ENCODE measurements around the gene DNALI1. TPM values are rescaled to one million over a fixed set of nuclear protein-coding genes. Genes with fewer than 3 reads are reported as not detected.
"Not testable (repeated sequence)": the region's sequence is repeated elsewhere in the genome, so short reads cannot be mapped to it uniquely, and the experiment has no call there.

DNALI1 gene
- total RNA-seq, 2 experiments from 2014 or later = not detected

DNA sequence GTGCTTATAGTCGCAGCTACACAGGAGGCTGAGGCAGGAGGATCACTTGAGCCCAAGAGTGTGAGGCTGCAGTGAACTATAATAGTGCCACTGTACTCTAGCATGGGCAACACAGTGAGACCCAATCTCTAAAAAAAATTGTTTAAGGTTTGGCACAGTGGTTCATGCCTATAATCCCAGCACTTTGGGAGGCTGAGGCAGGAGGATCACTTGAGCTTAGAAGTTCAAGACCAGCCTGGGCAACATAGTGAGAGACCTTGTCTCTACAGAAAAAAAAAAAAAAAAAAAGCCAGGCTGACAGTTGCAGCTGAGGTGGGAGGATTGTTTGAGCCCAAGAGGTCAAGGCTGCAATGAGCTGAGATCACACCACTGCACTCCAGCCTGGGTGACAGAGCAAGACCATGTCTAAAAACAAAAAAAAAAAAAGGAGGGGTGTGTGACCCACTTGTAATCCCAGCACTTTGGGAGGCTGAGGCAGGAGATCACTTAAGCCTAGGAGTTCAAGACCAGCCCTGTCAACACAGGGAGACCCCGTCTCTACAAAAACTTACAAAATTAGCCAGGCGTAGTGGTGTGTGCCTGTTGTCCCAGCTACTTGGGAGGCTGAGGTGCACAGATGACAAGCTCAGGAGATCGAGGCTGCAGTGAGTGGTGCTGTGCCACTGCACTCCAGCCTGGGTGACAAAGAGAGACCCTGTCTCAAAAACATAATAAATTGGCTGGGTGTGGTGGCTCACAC lies 24.2 kb upstream of the DNALI1 start:
- H3K36me3 Mint-ChIP-seq (ENCODE audit: low read depth) = peaks cover 30% of the 10 kb centered on the region
- ATAC-seq; H3K4me1 Mint-ChIP-seq (ENCODE audit: low read depth); DNase-seq; H3K9me3 Mint-ChIP-seq (ENCODE audit: insufficient read depth); POLR2A ChIA-PET; H3K4me3 Mint-ChIP-seq; H3K27ac Mint-ChIP-seq; H3K27me3 Mint-ChIP-seq (ENCODE audit: low read depth): not testable (repeated sequence)
- CTCF ChIA-PET = interaction anchor here (0.7 kb wide), 1 partner anchor 900 kb away, joined by 3 read pairs; no protein-coding TSS in a partner anchor

DNA sequence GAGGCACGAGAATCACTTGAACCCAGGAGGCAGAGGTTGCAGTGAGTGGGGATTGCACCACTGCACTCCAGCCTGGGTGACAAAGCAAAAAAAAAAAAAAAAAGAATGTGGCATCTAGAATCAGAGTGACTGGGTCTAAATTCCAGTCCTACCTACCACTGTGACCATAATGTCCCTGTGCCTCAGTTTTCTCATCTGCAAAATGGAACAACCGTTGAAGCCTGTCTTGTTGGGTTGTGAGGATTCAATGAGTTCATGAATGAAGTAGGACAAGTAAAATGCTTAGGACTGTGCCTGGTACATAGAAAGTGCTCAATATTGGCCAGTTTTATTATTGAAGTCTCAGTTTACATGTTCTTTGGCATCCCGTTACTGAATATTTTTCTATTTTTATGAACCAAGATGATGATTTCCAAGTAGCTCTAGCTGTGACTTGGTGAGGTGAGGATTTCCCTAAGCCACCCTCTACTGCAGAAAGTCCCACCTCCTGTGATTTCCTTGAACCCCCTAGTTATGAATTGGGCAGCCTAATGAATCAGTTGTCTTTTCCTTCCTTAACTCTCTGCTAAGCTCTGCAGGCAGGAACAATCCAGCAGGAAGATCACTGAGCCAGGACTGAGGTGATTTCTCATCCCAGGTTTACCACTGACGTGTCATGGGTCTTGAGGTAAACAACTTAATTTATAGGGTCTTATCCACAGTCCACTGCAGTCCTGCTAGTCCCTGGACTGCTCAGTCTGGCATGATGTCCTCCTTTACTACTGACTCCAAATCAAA lies 23.2 kb upstream of the DNALI1 start:
- ATAC-seq (no peak), DNase-seq (no peak)
- H3K27me3 Mint-ChIP-seq (ENCODE audit: low read depth) = no peaks in the 10 kb centered on the region
- H3K4me3 Mint-ChIP-seq = no peak overlapping the region
- POLR2A ChIA-PET = no interaction called here
- H3K4me1 Mint-ChIP-seq (ENCODE audit: low read depth) = peaks cover 7% of the 10 kb centered on the region
- peaks cover 35% of the 10 kb centered on the region for H3K36me3 Mint-ChIP-seq (ENCODE audit: low read depth)
- CTCF ChIA-PET = interaction anchor here (1.5 kb wide), 1 partner anchor 19 kb away, joined by 5 read pairs; the partner anchor contains the start of gene MEAF6
- H3K27ac Mint-ChIP-seq = no peak overlapping the region
- H3K9me3 Mint-ChIP-seq (ENCODE audit: insufficient read depth) = no peaks in the 10 kb centered on the region

DNA sequence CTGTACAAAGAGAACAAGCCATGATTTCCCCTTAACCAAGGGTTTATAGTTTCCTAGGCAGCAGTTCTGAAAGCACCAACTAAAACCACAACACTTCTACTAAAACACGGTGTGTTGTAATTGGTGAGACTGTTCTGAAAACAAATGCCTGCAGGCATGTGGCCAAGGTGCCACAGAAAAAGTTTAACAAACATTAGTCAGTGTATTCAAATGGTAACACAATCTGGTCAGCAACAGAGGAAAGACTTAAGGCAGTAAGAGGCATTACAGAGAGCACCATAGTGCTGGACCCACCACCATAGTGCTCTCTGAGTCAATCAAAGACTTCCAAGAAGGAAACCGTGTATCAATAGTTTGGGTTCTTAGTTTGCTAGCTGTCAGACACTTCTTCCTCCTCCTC lies 19.4 kb upstream of the DNALI1 start:
- H3K4me3 Mint-ChIP-seq = no peak overlapping the region
- DNase-seq (no peak), ATAC-seq (peak; percentile 23)
- peaks cover 7% of the 10 kb centered on the region for H3K4me1 Mint-ChIP-seq (ENCODE audit: low read depth)
- peaks cover 55% of the 10 kb centered on the region for H3K36me3 Mint-ChIP-seq (ENCODE audit: low read depth)
- CTCF ChIA-PET = interaction anchor here (1.0 kb wide), 1 partner anchor 9 kb away, joined by 3 read pairs; no protein-coding TSS in a partner anchor
- no peaks in the 10 kb centered on the region for H3K27me3 Mint-ChIP-seq (ENCODE audit: low read depth)
- POLR2A ChIA-PET = interaction anchor here (1.0 to 1.1 kb wide), 2 partner anchors 18 to 23 kb away, joined by 3 read pairs; partner anchors contain the start of gene MEAF6
- no peaks in the 10 kb centered on the region for H3K9me3 Mint-ChIP-seq (ENCODE audit: insufficient read depth)
- no peak overlapping the region for H3K27ac Mint-ChIP-seq

DNA sequence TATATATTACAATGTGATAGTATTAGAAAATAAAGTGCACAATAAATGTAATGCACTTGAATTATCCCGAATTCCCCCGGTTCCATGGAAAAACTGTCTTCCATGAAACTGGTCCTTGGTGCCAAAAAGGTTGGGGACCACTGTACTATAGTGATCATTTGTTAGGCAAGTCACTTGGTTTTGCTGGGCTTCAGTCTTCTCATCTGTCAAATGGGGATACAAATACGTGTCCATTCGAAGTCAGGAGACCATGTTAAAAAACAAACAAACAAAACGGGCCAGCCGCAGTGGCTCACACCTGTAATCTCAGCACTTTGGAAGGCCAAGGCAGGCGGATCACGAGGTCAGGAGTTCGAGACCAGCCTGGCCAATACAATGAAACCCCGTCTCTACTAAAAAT lies 17.6 kb upstream of the DNALI1 start:
- H3K27ac Mint-ChIP-seq, ATAC-seq: not testable (repeated sequence)
- peaks cover 55% of the 10 kb centered on the region for H3K36me3 Mint-ChIP-seq (ENCODE audit: low read depth)

DNA sequence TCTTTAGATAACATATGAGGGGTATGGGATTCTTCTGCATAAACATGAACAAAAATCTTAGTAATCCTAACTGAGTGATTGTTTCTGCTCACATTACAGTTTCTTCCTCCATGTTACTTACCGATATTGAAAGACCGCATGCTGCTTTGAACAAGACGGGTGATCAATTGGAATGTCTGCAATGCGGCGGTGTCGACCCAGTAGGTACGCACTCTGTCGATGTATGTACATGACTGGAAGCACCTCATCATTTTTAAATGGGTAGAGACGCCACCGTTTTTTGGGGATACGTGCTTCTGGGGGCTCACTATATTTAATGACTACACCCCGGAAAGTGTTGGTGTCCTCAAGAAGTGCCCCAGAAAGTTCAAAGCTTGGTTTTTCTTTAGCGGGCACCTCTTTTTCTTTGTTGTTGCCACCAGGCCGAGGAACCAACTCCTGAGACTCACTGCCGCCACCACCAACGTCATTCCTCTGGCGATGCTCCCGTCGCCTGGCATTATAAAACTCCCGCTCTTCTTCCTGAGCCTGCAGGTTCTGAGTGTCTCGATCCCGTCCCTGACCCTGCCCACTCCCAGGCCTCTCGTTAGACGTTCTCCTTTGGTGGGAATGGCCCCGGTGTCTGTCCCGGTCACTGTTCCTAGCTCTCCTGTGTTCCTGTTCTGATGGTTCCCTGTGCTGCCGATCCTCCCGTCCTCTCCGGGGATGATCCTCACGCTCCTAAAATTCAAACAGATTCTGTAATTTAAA lies 16.5 kb upstream of the DNALI1 start:
- H3K4me1 Mint-ChIP-seq (ENCODE audit: low read depth) = peaks cover 7% of the 10 kb centered on the region
- no peak for DNase-seq
- H3K9me3 Mint-ChIP-seq (ENCODE audit: insufficient read depth) = no peaks in the 10 kb centered on the region
- H3K36me3 Mint-ChIP-seq (ENCODE audit: low read depth) = peaks cover 56% of the 10 kb centered on the region
- ATAC-seq = no peak
- no peak overlapping the region for H3K27ac Mint-ChIP-seq
- ChIA-PET POLR2A (no interaction called here), CTCF (interaction anchor here (1.3 kb wide), 1 partner anchor 65 kb away, joined by 3 read pairs; no protein-coding TSS in a partner anchor)
- no peak overlapping the region for H3K4me3 Mint-ChIP-seq
- no peaks in the 10 kb centered on the region for H3K27me3 Mint-ChIP-seq (ENCODE audit: low read depth)

More for the DNA sequence above, 17.6 kb upstream of the DNALI1 start:
- H3K4me1 Mint-ChIP-seq (ENCODE audit: low read depth); H3K27me3 Mint-ChIP-seq (ENCODE audit: low read depth); H3K9me3 Mint-ChIP-seq (ENCODE audit: insufficient read depth); DNase-seq; H3K4me3 Mint-ChIP-seq: not testable (repeated sequence)
- POLR2A ChIA-PET = interaction anchor here (0.9 kb wide), 1 partner anchor 25 kb away, joined by 3 read pairs; the partner anchor contains the start of gene MEAF6
- CTCF ChIA-PET = interaction anchor here (0.7 to 1.3 kb wide), 2 partner anchors 51 to 146 kb away, joined by 3 to 5 read pairs; no protein-coding TSS in a partner anchor

DNA sequence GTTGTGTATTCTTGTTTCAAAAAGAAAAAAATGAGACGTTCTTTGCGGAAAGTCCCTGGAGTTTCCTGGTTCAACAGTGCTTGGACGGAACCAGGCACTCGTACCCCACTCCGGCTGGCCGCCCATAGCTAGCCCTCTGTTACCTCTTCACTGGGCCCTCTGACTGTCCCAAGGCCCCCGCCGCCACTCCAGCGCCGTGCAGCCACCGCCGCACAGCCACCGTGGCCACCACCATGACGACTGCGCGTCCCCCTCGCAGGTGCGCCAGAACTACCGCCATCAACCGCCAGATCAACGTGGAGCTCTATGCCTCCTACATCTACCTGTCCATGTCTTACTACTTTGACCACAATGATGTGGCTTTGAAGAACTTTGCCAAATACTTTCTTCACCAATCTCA lies 12.2 kb upstream of the DNALI1 start:
- peaks cover 5% of the 10 kb centered on the region for H3K4me1 Mint-ChIP-seq (ENCODE audit: low read depth)
- DNase-seq (no peak), ATAC-seq (no peak)
- H3K4me3 Mint-ChIP-seq = no peak overlapping the region
- no peaks in the 10 kb centered on the region for H3K9me3 Mint-ChIP-seq (ENCODE audit: insufficient read depth)
- no peak overlapping the region for H3K27ac Mint-ChIP-seq
- no peaks in the 10 kb centered on the region for H3K27me3 Mint-ChIP-seq (ENCODE audit: low read depth)
- H3K36me3 Mint-ChIP-seq (ENCODE audit: low read depth) = peaks cover 42% of the 10 kb centered on the region
- ChIA-PET CTCF (no interaction called here), POLR2A (no interaction called here)

DNA sequence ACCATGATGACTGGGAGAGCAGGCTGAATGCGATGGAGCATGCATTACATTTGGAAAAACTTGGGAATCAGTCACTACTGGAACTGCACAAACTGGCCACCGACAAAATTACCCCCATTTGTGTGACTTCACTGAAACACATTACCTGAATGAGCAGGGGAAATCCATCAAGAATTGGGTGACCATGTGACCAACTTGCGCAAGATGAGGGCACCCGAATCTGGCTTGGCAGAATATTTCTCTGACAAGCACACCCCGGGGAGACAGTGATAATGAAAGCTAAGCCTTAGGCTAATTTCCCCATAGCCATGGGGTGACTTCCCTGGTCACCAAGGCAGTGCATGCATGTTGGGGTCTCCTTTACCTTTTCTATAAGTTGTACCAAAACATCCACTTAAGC lies 11.7 kb upstream of the DNALI1 start:
- DNase-seq (no peak), ATAC-seq (no peak)
- Mint-ChIP-seq H3K4me3 (no peak overlapping the region), H3K27ac (no peak overlapping the region), H3K9me3 (ENCODE audit: insufficient read depth) (no peaks in the 10 kb centered on the region), H3K27me3 (ENCODE audit: low read depth) (no peaks in the 10 kb centered on the region), H3K36me3 (ENCODE audit: low read depth) (peaks cover 44% of the 10 kb centered on the region), H3K4me1 (ENCODE audit: low read depth) (peaks cover 10% of the 10 kb centered on the region)
- CTCF ChIA-PET = no interaction called here
- POLR2A ChIA-PET = no interaction called here

DNA sequence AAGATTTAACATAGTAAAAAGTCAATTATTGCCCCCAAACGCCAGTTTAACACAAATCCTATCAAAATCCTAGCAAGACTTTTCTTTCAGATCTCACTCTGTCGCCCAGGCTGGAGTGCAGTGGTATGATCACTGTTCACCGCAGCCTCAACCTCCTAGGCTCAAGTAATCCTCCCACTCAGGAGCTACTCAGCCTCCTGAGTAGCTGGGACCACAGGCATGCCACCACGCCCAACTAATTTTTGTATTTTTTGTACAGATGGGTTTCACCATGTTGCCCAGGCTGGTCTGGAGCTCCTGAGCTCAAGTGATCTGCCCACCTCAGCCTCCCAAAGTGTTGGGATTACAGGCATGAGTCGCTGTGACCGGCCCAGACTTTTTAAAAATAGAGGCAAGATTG lies 7.4 kb upstream of the DNALI1 start:
- Mint-ChIP-seq H3K4me1 (ENCODE audit: low read depth) (peaks cover 39% of the 10 kb centered on the region), H3K27ac (no peak overlapping the region), H3K36me3 (ENCODE audit: low read depth) (peaks cover 58% of the 10 kb centered on the region), H3K9me3 (ENCODE audit: insufficient read depth) (no peaks in the 10 kb centered on the region), H3K4me3 (no peak overlapping the region), H3K27me3 (ENCODE audit: low read depth) (no peaks in the 10 kb centered on the region)
- DNase-seq (no peak), ATAC-seq (no peak)
- ChIA-PET POLR2A (interaction anchor here (1.5 to 2.0 kb wide), 2 partner anchors 30 to 73 kb away, joined by 3 to 8 read pairs; no protein-coding TSS in a partner anchor), CTCF (interaction anchor here (2.5 kb wide), 1 partner anchor 132 kb away, joined by 6 read pairs; no protein-coding TSS in a partner anchor)

DNA sequence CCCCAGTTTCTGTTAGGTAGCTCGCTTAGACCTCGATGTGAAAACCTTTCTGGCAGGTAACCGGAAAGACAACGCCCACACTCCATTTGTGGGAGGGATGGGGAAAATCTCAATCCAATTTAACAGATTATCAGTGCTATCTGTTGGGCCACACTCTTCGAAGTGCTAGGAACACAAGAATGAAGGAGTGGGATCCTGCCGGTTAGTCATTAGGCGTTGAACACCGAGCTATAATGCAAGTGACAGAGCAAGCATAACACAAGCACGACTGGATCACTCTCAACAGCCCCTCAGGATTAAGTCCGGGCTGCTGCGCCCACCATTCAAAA lies 3.2 kb upstream of the DNALI1 start:
- ChIA-PET CTCF (interaction anchor here (1.0 to 2.5 kb wide), 4 partner anchors 40 to 128 kb away, joined by 3 to 13 read pairs (median 6); partner anchors contain the start of gene MEAF6), POLR2A (interaction anchor here (0.6 to 2.4 kb wide), 7 partner anchors 11 to 137 kb away, joined by 3 to 11 read pairs (median 4); partner anchors contain the start of genes MEAF6 and ZC3H12A)
- Mint-ChIP-seq H3K9me3 (ENCODE audit: insufficient read depth) (no peaks in the 10 kb centered on the region), H3K27ac (peak overlapping the region; percentile 94), H3K36me3 (ENCODE audit: low read depth) (peaks cover 36% of the 10 kb centered on the region), H3K4me1 (ENCODE audit: low read depth) (peaks cover 56% of the 10 kb centered on the region), H3K4me3 (peak overlapping the region; percentile 85), H3K27me3 (ENCODE audit: low read depth) (peaks cover 2% of the 10 kb centered on the region)
- ATAC-seq (no peak), DNase-seq (no peak)

DNA sequence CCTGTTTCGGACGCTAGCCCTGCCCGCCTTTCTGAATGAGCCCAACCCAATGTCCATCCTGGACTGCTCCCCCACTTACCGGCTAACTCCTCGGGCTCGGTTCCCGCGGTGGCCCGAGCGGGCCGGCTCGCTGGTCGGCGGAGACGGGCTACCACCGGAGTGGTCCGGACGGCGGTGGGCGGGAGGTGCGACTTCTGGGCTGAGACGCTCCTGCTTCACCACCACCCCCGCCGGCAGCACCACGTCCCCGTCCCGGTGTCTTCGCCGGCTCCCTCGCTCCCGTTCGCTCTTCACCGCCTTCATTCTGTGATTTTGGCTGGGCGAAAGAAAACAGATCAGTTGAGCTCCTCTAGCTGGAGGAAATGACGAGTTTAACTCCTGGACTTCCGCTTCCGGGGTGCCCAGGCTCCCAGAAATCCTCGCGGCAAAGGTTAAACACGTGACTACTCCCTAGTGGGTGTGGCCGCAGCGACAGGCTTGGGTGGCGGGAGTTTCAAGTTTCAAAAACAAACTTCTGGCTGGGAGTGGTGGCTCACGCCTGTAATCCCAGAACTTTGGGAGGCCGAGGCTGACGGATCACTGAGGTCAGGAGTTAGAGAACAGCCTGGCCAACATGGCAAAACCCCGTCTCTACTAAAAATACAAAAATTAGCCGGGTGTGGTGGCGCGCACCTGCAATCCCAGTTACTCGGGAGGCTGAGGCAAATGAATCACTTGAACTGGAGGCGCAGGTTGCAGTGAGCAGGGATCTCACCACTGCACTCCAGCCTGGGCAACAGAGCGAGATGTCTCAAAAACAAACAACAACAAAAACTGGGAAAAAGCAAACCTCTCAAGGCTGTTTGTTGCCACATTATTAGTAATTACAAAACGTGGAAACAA lies 2.6 kb upstream of the DNALI1 start, which contains the start of gene SNIP1:
Gene SNIP1, minus strand, starts transcription at position 367 of the 882 bp plus-strand sequence. Its CDS starts 64 bp downstream, at position 303.
- H3K27me3 Mint-ChIP-seq (ENCODE audit: low read depth) = peaks cover 2% of the 10 kb centered on the region
- DNase-seq (peak; percentile 95), ATAC-seq (peak; percentile 87)
- H3K36me3 Mint-ChIP-seq (ENCODE audit: low read depth) = peaks cover 33% of the 10 kb centered on the region
- POLR2A ChIA-PET = interaction anchor here (0.6 to 2.4 kb wide), 9 partner anchors 11 to 82 kb away, joined by 3 to 11 read pairs (median 4); partner anchors contain the start of genes MEAF6 and ZC3H12A
- H3K9me3 Mint-ChIP-seq (ENCODE audit: insufficient read depth) = no peaks in the 10 kb centered on the region
- CTCF ChIA-PET = interaction anchor here (1.0 to 2.5 kb wide), 4 partner anchors 40 to 128 kb away, joined by 3 to 13 read pairs (median 6); partner anchors contain the start of gene MEAF6
- H3K4me1 Mint-ChIP-seq (ENCODE audit: low read depth) = peaks cover 54% of the 10 kb centered on the region
- peak within 1 kb of the TSS; percentile 94 for H3K27ac Mint-ChIP-seq
- peak within 1 kb of the TSS; percentile 85 for H3K4me3 Mint-ChIP-seq
